Endometrial microvascular endothelial cells (primary cell): ENCODE measurements around the gene LUC7L. TPM values are rescaled to one million over a fixed set of nuclear protein-coding genes. Genes with fewer than 3 reads are reported as not detected.
"Not testable (repeated sequence)": the region's sequence is repeated elsewhere in the genome, so short reads cannot be mapped to it uniquely, and the experiment has no call there.

Experiments used
- in situ Hi-C: cut with HindIII; loops from 2 replicates; pipeline ENCODE4 v1.10.0; 2017; ENCODE audit warnings: low sequenced_read_pairs, low pct_unique_long_range_greater_than_20kb; ENCODE audit errors: inconsistent ontology term
- total RNA-seq: library from RNA; depleted of rRNA; stranded (reverse); fragments of >200 nt; gene quantifications from one replicate; pipeline ENCODE4 v1.2.3, GENCODE V29; 2015; ENCODE audit errors: inconsistent ontology term

Gene LUC7L
- 45.2 TPM for total RNA-seq

- in situ Hi-C loops: no loop called here
These were observed at the start of gene LUC7L for GRCh38 chr16:228852-229730. Gene LUC7L (minus strand): TSS chr16:229449. CDS start chr16:229339, 110 bp downstream.

GRCh38 chr16:278863-279366 is 49.7 kb upstream of the LUC7L start:
- in situ Hi-C loops: no loop called here

GRCh38 chr16:276426-277077 is 47.3 kb upstream of the LUC7L start:
- in situ Hi-C loops: no loop called here

- in situ Hi-C loops: no loop called here
These were observed 46.6 kb upstream of the LUC7L start, which contains the start of gene RGS11 for GRCh38 chr16:275786-276232. Gene RGS11 (minus strand): TSS chr16:275944. CDS start chr16:275911, 33 bp downstream.

- in situ Hi-C loops: no loop called here
These were observed 45.9 kb upstream of the LUC7L start for GRCh38 chr16:275041-275641.

DNA sequence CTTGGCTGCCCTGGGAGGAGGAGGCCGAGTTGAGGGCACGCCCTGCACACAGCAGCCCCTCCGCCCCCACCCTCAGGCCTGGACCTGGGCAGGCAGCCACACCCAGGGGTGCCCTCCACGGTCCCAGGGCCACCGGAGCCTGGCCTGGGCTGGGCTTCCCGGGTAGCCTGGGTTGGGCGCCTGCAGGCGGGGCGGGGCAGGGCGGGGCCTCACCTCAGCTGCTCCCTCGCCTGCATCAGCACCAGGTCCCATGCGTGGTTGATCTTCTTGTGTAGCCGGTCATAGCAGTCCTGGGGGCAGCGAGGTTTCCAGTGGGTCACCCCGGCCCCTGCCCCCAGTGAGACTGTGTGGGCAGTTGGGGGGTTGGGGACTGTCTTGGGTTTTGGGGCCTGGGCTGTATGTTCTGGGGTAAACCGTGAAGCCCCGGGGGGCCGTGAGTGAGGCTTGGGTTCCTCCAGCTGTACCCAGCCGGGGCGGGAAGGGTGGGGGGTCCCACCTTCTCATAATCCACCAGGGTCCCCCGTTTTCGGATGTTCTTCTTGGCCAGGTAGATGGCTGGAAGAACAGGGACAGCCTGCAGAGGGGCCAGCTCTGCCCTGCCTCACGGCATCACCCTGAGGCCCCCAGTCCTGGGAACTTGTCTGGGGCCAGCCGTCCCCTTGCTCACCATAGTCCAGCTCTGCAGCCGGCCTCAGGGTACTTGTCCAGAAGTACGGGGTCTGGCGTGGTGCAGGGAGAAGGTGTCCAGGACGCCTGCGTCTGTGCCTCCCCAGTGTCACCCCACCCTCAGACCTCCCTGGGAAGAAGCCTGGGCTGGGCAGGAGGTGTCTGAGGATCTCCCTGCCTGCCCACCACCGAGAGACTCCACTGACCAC is 44.5 kb upstream of the LUC7L start:
- in situ Hi-C loops: no loop called here

GRCh38 chr16:272633-273546 is 43.6 kb upstream of the LUC7L start:
- in situ Hi-C loops: no loop called here

DNA sequence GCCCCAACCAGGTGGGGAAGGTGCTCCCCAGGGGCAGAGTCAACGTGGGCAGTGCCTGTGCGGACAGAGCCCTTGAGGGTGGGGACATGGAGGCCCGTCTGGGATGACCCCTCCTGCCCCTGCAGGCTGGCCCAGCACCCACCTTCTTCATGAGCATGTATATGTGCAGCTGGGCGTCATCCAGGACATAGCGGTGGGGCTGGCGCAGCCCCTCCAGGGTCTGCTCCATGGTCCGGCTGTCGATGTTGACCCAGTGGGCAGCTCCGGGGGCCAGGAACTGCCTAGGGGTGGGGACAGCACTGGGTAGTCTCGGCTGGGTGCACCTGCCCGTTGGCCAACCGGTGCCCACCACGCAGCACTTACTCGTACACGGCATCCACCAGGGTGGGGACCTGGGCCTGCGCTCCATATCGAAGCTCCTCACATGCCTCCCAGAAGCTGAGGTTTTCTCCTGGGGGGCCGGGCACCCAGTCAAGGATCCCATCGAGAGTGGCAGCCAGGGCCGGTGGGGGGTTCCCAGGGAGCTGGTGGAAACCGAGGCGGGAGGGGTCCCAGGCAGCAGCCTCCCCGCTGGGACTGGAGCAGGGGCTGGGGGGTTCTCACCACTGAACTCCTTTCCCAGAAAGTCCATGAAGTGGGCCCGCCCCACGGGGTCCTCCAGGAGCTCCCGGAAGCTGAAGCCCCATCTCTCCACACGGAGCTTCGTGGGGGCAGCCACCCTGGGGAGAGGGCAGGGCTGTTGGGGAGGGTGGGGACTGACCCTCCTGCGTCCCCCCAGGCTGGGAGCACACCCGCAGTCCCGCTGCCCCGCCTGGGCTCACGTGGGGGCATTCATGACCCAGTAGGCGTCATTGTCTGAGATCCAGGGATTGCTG is 41.4 kb upstream of the LUC7L start:
- in situ Hi-C loops: no loop called here

DNA sequence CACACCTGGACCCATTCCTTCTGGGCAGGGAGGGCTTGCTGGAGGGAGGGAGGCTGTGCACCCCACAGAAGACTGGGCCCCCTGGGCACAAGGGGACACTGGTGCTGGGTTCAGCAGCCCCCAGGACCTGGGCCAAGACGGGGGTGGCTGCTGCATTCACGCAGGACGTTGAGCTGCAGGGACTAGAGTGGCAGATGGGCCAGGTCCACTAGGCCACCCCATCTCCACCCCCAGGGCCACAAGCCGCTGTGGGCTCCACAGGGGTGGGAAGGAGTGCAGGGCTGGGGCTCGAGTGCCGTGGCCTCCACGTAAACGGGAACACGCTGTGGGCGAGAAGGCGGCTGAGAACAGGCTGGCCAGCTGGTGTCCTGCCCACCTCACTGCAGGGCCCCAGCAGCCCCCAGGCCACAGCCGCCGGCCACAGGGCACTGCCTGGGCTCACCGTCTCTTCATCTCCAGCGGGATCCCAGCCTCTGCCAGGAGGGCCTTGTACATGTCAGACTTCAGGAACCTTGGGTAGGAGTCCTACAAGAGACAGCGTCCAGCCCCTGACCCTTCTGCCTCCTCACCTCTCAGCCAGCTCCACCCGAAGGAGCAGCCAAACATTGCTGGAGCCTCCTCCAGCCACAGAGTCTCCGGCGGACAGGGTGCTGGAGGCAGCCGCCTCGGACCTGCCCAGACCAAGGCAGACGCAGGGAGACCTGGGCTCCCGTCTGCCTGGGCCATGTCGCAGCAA is 40.0 kb upstream of the LUC7L start:
- in situ Hi-C loops: no loop called here

DNA sequence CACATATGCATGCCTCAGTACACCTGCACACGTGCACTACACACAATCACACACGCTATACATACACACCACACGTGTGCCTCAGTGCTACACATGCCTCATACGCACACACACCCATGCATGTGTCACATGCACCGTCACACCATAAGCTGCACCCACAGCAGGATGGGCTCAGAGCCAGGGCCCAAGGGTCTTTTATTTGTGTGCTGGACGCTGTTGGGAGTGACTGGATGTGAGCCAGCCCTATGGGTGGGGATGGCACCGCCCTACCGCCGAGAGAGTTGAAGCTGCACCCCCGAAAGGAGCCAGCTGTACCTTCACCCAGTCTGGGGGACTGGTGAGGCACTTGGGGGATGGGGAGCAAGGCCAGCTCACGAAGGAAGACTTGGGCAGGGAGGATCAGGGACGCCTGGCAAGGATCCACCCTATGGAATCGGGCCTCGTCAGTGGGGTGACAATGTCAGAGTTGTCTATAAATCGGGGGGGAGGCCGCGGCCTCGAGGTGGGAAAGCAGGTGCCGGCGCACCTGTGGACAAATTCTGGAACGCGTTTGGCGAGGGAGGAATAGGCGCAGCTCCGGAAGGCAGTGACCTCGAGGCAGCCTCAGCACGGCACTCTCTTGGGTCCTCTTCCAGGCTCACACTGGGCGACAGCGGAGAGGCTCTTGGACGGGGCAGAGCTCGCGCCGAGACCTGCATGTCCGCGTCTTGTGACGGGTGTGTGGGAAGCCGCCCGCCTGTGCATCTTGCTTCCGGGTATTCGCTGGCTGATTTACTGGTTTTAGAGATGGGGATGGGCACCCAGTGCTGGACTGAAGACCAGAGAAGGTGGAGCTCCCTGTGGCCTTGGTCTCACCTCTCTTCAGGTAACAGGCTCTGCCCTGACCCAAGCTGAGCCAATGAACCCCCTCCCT is 39.1 kb upstream of the LUC7L start:
- in situ Hi-C loops: no loop called here

DNA sequence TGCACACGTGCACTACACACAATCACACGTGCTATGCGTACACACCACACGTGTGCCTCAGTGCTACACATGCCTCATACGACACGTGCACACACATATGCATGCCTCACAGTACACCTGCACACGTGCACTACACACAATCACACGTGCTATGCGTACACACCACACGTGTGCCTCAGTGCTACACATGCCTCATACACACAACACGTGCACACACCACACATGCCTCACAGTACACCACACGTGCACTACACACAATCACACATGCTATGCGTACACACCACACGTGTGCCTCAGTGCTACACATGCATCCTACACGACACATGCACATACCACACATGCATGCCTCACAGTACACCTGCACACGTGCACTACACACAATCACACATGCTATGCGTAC is 38.3 kb upstream of the LUC7L start:
- in situ Hi-C loops: not testable (repeated sequence)

- in situ Hi-C loops: no loop called here
These were observed 37.3 kb upstream of the LUC7L start for GRCh38 chr16:266258-267164.

GRCh38 chr16:265711-266110 is 36.5 kb upstream of the LUC7L start:
- in situ Hi-C loops: no loop called here

- in situ Hi-C loops: no loop called here
These were observed 35.8 kb upstream of the LUC7L start for GRCh38 chr16:265002-265529.
